Activated CD4-positive, alpha-beta T cell treated with anti-CD3 and anti-CD28 coated beads for 1 hour (primary cell): ENCODE measurements around the gene MST1.
A peak's percentile ranks its signal among the peaks of the same experiment; 100 is the strongest.
"Not testable (repeated sequence)": the region's sequence is repeated elsewhere in the genome, so short reads cannot be mapped to it uniquely, and the experiment has no call there.

ENCODE experiments used
- DNase-seq: peaks from one replicate; pipeline ENCODE4 v3.0.0-alpha.2; 2020

MST1 gene

GRCh38 chr3:49700453-49701128 is 11.3 kb upstream of the MST1 start:
- no peak for DNase-seq

- DNase-seq, result no peak
These were observed 10.7 kb upstream of the MST1 start for GRCh38 chr3:49700014-49700413.

GRCh38 chr3:49699281-49699979 is 10.2 kb upstream of the MST1 start:
- no peak for DNase-seq

- DNase-seq, result not testable (repeated sequence)
These were observed 6.2 kb upstream of the MST1 start for GRCh38 chr3:49695350-49696015.

- not testable (repeated sequence) for DNase-seq
These were observed 5.3 kb upstream of the MST1 start for GRCh38 chr3:49694409-49695070.

GRCh38 chr3:49691481-49691880 is 2.2 kb upstream of the MST1 start:
- not testable (repeated sequence) for DNase-seq

GRCh38 chr3:49690856-49691255 is 1.6 kb upstream of the MST1 start:
- not testable (repeated sequence) for DNase-seq

GRCh38 chr3:49689908-49690624 is 792 bp upstream of the MST1 start:
- DNase-seq, result not testable (repeated sequence)

GRCh38 chr3:49688338-49689045 is 782 bp downstream of the MST1 start:
- DNase-seq, result not testable (repeated sequence)

GRCh38 chr3:49687424-49687795 is 1.9 kb downstream of the MST1 start:
- DNase-seq, result not testable (repeated sequence)

GRCh38 chr3:49686769-49687423 is 2.4 kb downstream of the MST1 start:
- DNase-seq, result not testable (repeated sequence)

GRCh38 chr3:49686346-49686745 is 2.9 kb downstream of the MST1 start:
- DNase-seq, result peak; percentile 30

- not testable (repeated sequence) for DNase-seq
These were observed 3.4 kb downstream of the MST1 start for GRCh38 chr3:49685846-49686245.

GRCh38 chr3:49685103-49685502 is 4.2 kb downstream of the MST1 start:
- not testable (repeated sequence) for DNase-seq

GRCh38 chr3:49684453-49684852 is 4.8 kb downstream of the MST1 start:
- DNase-seq, result not testable (repeated sequence)

GRCh38 chr3:49683162-49683561 is 6.1 kb downstream of the MST1 start:
- no peak for DNase-seq

- no peak for DNase-seq
These were observed 7.7 kb downstream of the MST1 start for GRCh38 chr3:49681543-49681942.

- no peak for DNase-seq
These were observed 8.1 kb downstream of the MST1 start for GRCh38 chr3:49681232-49681522.

- DNase-seq, result no peak
These were observed 8.6 kb downstream of the MST1 start for GRCh38 chr3:49680493-49681231.

GRCh38 chr3:49675912-49676311 is 13.4 kb downstream of the MST1 start:
- DNase-seq, result no peak

GRCh38 chr3:49674497-49674983 is 14.7 kb downstream of the MST1 start:
- peak; percentile 22 for DNase-seq
